HepG2 (cell line): ENCODE results near the gene URB1. TPM values are rescaled to one million over a fixed set of nuclear protein-coding genes. Genes with fewer than 3 reads are reported as not detected.

Experiments used
- ADNP ChIP-seq: sonication (generic); formaldehyde crosslinking; IDR thresholded peaks from 2 replicates; pipeline ENCODE4 v1.4.0; 2020; ENCODE audit warnings: missing genetic modification reagents
- CCDC6 ChIP-seq: sonication (generic); formaldehyde crosslinking; IDR thresholded peaks from 2 replicates; pipeline ENCODE4 v1.8.1; 2022; ENCODE audit warnings: mild to moderate bottlenecking, missing genetic modification reagents, moderate library complexity
- FOSL1 ChIP-seq: sonication (generic); formaldehyde crosslinking; IDR thresholded peaks from 2 replicates; pipeline ENCODE4 v1.9.0; 2021; ENCODE audit warnings: missing genetic modification reagents, borderline replicate concordance
- GMEB1 ChIP-seq: sonication (generic); formaldehyde crosslinking; IDR thresholded peaks from 2 replicates; pipeline ENCODE4 v1.5.1; 2020; ENCODE audit warnings: missing genetic modification reagents, mild to moderate bottlenecking, borderline replicate concordance
- HMG20B ChIP-seq: conservative IDR thresholded peaks from 2 replicates; pipeline ENCODE4 v1.6.1; 2016; ENCODE audit warnings: missing genetic modification reagents, missing compliant biosample characterization
- KLF11 ChIP-seq: IDR thresholded peaks from 2 replicates; pipeline ENCODE4 v1.6.1; 2016; ENCODE audit warnings: missing compliant biosample characterization
- KLF13 ChIP-seq: sonication (generic); formaldehyde crosslinking; IDR thresholded peaks from 2 replicates; pipeline ENCODE4 v1.4.0; 2020; ENCODE audit warnings: mild to moderate bottlenecking, missing genetic modification reagents
- KMT2B ChIP-seq: IDR thresholded peaks from 2 replicates; pipeline ENCODE4 v1.6.1; 2016; ENCODE audit warnings: missing genetic modification reagents, missing compliant biosample characterization
- MLLT10 ChIP-seq: sonication (generic); formaldehyde crosslinking; IDR thresholded peaks from 2 replicates; pipeline ENCODE4 v1.4.0; 2020; ENCODE audit warnings: missing genetic modification reagents
- NR0B2 ChIP-seq: sonication (generic); formaldehyde crosslinking; IDR thresholded peaks from 2 replicates; pipeline ENCODE4 v1.4.0; 2020; ENCODE audit warnings: mild to moderate bottlenecking, missing genetic modification reagents
- NR2F6 ChIP-seq, 2 experiments: IDR thresholded peaks; 2 replicates each; pipeline ENCODE4 v1.6.1; 2016; ENCODE audit warnings: antibody characterized with exemption in 1 of 2, mild to moderate bottlenecking in 1 of 2
- PITX1 ChIP-seq: sonication (generic); formaldehyde crosslinking; IDR thresholded peaks from 2 replicates; pipeline ENCODE4 v1.5.1; 2020; ENCODE audit warnings: mild to moderate bottlenecking, missing genetic modification reagents
- PREB ChIP-seq: sonication (generic); formaldehyde crosslinking; IDR thresholded peaks from 2 replicates; pipeline ENCODE4 v1.4.0; 2020; ENCODE audit warnings: missing genetic modification reagents
- RBFOX2 ChIP-seq: fragments of 200-400 bp; formaldehyde crosslinking; IDR thresholded peaks from 2 replicates; pipeline ENCODE4 v1.6.1; 2017; ENCODE audit warnings: low read depth, mild to moderate bottlenecking, low read length
- REPIN1 ChIP-seq: sonication (generic); formaldehyde crosslinking; IDR thresholded peaks from 2 replicates; pipeline ENCODE4 v1.8.0; 2022; ENCODE audit warnings: missing genetic modification reagents, low read depth, mild to moderate bottlenecking, borderline replicate concordance
- SIN3B ChIP-seq: fragments of 150-350 bp; IDR thresholded peaks from 2 replicates; pipeline ENCODE4 v1.6.1; 2014; ENCODE audit warnings: low read length
- SMAD3 ChIP-seq: sonication (generic); formaldehyde crosslinking; IDR thresholded peaks from 2 replicates; pipeline ENCODE4 v1.4.0; 2020; ENCODE audit warnings: missing genetic modification reagents
- TAF1 ChIP-seq: sonication (generic); formaldehyde crosslinking; IDR thresholded peaks from 2 replicates; pipeline ENCODE4 v1.4.0; 2020; ENCODE audit warnings: missing genetic modification reagents
- TBP ChIP-seq: sonication (generic); formaldehyde crosslinking; IDR thresholded peaks from 2 replicates; pipeline ENCODE4 v1.5.0; 2020; ENCODE audit warnings: missing genetic modification reagents
- TMF1 ChIP-seq: sonication (generic); formaldehyde crosslinking; IDR thresholded peaks from 2 replicates; pipeline ENCODE4 v1.8.1; 2022; ENCODE audit warnings: low read depth, missing genetic modification reagents
- YEATS2 ChIP-seq: sonication (generic); formaldehyde crosslinking; IDR thresholded peaks from 2 replicates; pipeline ENCODE4 v1.4.0; 2020; ENCODE audit warnings: missing genetic modification reagents, borderline replicate concordance
- YEATS4 ChIP-seq: sonication (generic); formaldehyde crosslinking; IDR thresholded peaks from 2 replicates; pipeline ENCODE4 v1.4.0; 2020; ENCODE audit warnings: missing genetic modification reagents, borderline replicate concordance
- ZNF574 ChIP-seq: sonication (generic); formaldehyde crosslinking; IDR thresholded peaks from 2 replicates; pipeline ENCODE4 v1.4.0; 2020; ENCODE audit warnings: missing genetic modification reagents
- ZNF614 ChIP-seq: IDR thresholded peaks from 2 replicates; pipeline ENCODE4 v1.6.1; 2018; ENCODE audit warnings: missing biosample characterization, missing genetic modification reagents, inconsistent platforms, borderline replicate concordance
- ZNF713 ChIP-seq: sonication (generic); formaldehyde crosslinking; IDR thresholded peaks from 2 replicates; pipeline ENCODE4 v1.4.0; 2020; ENCODE audit warnings: mild to moderate bottlenecking, missing genetic modification reagents
- polyA plus RNA-seq, 8 experiments: library from polyadenylated mRNA; depleted of rRNA in 3 of 8; stranded (reverse) in 7 of 8; unstranded in 1 of 8; fragments of >200 nt; fragmentation: Illumina TruSeq in 4 of 8; extraction: Trizol in 4 of 8; gene quantifications; 2 replicates each; pipeline versions ENCODE4 v1.2.1 to v1.2.3, GENCODE V29; 2011 to 2016; ENCODE audit warnings: low read depth in 4 of 8, missing spikeins in 1 of 8, mixed read lengths in 1 of 8; ENCODE audit not compliant: insufficient read depth in 1 of 8
- total RNA-seq, 5 experiments: library from RNA; depleted of rRNA; stranded (reverse); fragments of >200 nt; fragmentation: Illumina TruSeq; extraction: Trizol; gene quantifications; 2 replicates each; pipeline ENCODE4 v1.2.3, GENCODE V29; 2016; ENCODE audit warnings: low read depth in 1 of 5

Gene URB1
- total and polyA plus RNA-seq, 2 of the 13 experiments (the other 11 are each of a cell fraction or from before 2014, with no cell fraction given): 4.5 to 16.7 TPM

GRCh38 chr21:32392880-32393676 is at the start of gene URB1 (continued):
- TF ChIP-seq RBFOX2: peak; percentile 95
- TF ChIP-seq CCDC6 (CRISPR knock-in tag): peak; percentile 51; the same call in 1 of the 2 replicates
- 0 out of 2 replicates have a peak, but pooled peaks have one; percentile 28 for TF ChIP-seq REPIN1 (CRISPR knock-in tag)
- TF ChIP-seq KMT2B (CRISPR knock-in tag): peak; percentile 60
- TF ChIP-seq PREB (CRISPR knock-in tag): no peak
- no peak for TF ChIP-seq ZNF713 (CRISPR knock-in tag)
- TF ChIP-seq ZNF614 (CRISPR knock-in tag): no peak
- 0 out of 2 replicates have a peak, but pooled peaks have one; percentile 18 for TF ChIP-seq SMAD3
- no peak for TF ChIP-seq HMG20B (CRISPR knock-in tag)
- no peak for TF ChIP-seq ADNP (CRISPR knock-in tag)
- TF ChIP-seq YEATS4 (CRISPR knock-in tag): peak; percentile 63
- TF ChIP-seq FOSL1 (CRISPR knock-in tag): no peak
- TF ChIP-seq GMEB1 (CRISPR knock-in tag): peak; percentile 47; the same call in 1 of the 2 replicates
- no peak; the same call in 1 of the 2 replicates for TF ChIP-seq KLF13 (CRISPR knock-in tag)
- TF ChIP-seq YEATS2: peak; percentile 73; the same call in 1 of the 2 replicates
- no peak for TF ChIP-seq TMF1 (CRISPR knock-in tag)
- 0 out of 2 replicates have a peak, but pooled peaks have one; percentile 40 for TF ChIP-seq SIN3B
- no peak for TF ChIP-seq TBP (CRISPR knock-in tag)
- TF ChIP-seq MLLT10 (CRISPR knock-in tag): no peak
- TF ChIP-seq TAF1: peak; percentile 76
- TF ChIP-seq KLF11 (CRISPR knock-in tag): no peak
- TF ChIP-seq NR2F6 (IDR thresholded peaks at IDR 0.05): peak; percentile 26; the same call in 1 of the 2 replicates
- peak; percentile 60 for TF ChIP-seq NR2F6 (CRISPR knock-in tag; IDR thresholded peaks at IDR 0.05)
- TF ChIP-seq PITX1: peak; percentile 46; the same call in 1 of the 2 replicates
- peak; percentile 54 for TF ChIP-seq ZNF574 (CRISPR knock-in tag)
- peak; percentile 98; the same call in 1 of the 2 replicates for TF ChIP-seq NR0B2 (CRISPR knock-in tag)
